GM12891 (cell line): ENCODE data around the gene FBXL17.

Experiments
- POLR2A ChIP-seq: IDR thresholded peaks from 2 replicates; pipeline ENCODE4 v1.6.1; 2011; ENCODE audit warnings: low read depth, low read length, control low read depth
- POLR2AphosphoS5 ChIP-seq: IDR thresholded peaks from 2 replicates; pipeline ENCODE4 v1.6.1; 2011; ENCODE audit warnings: low read depth, low read length, control low read depth
- POU2F2 ChIP-seq: IDR thresholded peaks from 2 replicates; pipeline ENCODE4 v1.6.1; 2011; ENCODE audit warnings: low read depth, mild to moderate bottlenecking, control low read depth, low read length, moderate library complexity

DNA sequence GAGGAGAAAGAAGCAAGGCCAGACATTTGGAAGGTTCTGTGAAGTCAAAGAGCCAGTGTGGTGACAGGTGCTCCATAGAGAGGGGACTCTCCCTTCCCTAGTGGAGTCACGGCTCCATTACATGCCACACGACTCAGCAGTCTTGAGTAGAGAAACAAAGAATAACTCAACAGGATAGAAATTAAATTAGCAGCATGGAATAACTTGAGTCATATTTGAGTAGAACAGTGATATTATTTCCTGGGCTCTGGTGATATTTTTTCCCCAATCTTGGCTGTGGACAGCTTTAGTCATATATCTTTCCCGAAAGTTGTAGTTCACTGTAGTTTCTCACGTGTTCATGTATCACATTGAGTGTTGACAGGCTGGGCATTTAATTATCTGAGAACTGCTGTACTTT lies 561.5 kb downstream of the FBXL17 start:
- TF ChIP-seq POLR2A (no peak), POU2F2 (no peak), POLR2AphosphoS5 (no peak)
